GM21786 (cell line): ENCODE measurements around the gene VSIG10L2.
"Not testable (repeated sequence)": the region's sequence is repeated elsewhere in the genome, so short reads cannot be mapped to it uniquely, and the experiment has no call there.

ENCODE experiments used
- ATAC-seq: cut with Tn5 transposase; IDR thresholded peaks from one replicate; pipeline ENCODE4 v1.9.1; 2021; ENCODE audit not compliant: unreplicated experiment

Gene VSIG10L2

DNA sequence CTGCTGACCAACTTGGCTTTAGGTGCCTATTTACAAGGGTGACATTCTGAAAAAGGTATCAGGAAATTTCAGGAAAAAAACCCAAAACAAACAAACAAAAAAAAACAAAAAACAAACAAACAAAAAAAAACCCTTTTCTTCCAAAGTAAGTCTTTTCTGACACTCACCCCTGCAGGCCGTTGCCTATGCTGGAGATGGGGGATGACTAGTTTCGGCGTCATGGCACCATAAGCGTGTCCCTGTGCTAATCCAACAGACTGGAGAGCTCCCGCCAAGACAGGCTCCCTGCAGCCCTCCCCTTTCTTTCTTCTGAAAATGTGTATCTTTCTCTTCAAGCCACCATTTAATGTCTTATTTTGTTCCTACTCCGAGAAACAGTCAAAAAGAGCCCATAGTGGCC lies 13.7 kb downstream of the VSIG10L2 start:
- no peak for ATAC-seq

DNA sequence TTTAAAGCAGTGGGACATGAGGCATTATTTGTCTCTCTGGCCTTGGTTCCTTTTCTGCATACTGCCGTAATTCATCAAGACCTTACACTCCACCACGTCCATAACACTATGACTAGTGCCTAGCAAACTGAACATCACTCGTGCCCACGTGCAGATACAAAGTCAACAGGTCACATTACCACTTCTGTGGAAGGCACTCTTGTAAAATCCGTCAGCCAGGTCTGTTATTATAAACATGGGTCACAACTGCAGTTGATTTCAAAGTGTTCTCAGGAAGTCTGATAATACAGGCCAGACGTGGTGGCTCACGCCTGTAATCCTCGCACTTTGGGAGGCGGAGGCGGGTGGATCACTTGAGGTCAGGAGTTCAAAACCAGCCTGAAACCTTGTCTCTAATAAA lies 14.1 kb downstream of the VSIG10L2 start:
- ATAC-seq: no peak

DNA sequence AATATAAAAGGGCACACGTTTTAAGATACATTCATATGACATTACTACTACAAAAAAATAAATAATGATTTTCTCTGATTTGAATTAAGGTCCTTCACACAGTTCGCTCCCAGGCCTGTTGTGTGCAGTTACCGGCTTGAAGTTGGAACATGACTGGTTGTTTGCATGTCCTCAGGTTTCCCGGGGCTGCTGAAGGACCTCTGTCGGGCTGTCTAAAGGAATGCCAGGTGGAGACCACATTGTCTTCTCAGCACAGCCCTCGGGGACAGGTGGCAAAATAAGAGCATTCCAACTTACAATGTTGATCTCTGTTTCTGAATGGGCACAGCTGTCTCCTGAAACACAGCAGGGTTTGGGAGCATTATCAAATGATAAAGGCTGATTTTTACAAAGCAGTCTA lies 14.9 kb downstream of the VSIG10L2 start:
- no peak for ATAC-seq

DNA sequence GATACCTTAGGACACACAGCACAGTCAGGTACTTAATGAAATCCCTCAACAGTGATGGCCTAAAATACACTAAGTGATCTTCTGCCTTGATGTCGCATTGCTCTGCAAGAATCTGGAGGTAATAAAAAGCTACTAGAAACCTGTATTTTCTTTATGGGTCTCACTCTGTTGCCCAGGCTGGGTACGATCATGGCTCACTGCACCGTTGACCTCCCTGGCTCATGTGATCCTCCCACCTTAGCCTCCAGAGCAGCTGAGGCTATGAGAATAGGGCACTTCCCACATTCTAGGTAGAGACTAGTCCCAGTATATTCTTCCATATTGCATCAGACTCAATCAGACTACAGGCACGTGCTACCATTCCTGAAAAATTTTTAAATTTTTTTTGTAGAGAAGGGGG lies 21.7 kb downstream of the VSIG10L2 start:
- ATAC-seq: no peak

DNA sequence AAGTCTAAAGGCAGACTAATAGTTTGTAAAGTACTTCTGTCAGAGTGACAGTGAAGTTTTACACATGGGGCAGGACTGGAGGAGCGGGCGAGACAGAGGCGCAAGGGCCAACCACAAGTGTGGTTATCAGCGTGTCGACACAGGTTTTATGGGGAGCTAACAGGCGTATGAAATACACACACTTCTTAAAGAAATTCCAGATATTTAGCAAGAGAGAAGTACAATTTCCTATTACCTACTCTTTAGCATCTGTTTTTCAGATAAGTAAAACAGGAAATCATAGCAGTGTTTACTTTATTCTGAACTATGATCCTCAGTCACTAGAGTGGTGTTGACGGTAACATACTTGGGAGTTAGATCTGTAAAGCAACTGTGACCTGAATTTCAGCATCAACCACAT lies 22.5 kb downstream of the VSIG10L2 start:
- ATAC-seq: no peak

DNA sequence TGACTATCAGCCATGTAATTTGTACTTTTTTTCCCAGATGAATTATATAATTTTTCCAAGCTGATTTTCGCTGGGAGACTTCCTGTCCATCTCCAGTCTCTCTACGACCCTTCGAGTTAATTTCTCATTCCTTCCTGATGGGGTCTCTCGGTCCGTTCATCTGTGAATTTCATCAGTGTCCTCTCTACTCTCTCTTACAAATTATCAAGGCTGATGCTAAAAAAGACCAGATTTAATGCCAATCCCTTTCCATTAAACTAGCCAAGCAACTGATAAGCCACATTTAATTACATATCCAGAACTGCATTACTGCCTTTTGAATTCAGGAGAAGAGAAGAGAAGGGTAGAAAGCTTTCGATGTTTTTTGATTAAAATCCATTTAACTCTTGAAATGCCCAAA lies 25.8 kb downstream of the VSIG10L2 start:
- ATAC-seq: no peak

DNA sequence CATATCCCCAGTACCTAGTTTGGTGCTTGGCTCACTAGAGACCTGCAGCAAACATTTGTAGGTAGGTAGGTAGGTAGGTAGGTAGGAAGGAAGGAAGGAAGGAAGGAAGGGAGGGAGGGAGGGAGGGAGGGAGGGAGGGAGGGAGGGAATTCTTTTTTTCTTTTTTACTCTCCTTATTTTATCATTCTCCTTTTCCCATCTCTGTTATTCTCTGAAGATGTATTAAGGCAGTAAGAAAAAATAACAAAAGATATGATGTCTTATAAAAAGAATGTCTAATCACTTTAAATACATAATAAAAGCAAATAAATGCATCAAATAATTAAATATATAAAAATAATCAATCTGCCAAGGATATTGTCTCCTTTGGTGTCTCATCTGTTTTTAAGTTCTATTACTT lies 28.4 kb downstream of the VSIG10L2 start:
- no peak for ATAC-seq

DNA sequence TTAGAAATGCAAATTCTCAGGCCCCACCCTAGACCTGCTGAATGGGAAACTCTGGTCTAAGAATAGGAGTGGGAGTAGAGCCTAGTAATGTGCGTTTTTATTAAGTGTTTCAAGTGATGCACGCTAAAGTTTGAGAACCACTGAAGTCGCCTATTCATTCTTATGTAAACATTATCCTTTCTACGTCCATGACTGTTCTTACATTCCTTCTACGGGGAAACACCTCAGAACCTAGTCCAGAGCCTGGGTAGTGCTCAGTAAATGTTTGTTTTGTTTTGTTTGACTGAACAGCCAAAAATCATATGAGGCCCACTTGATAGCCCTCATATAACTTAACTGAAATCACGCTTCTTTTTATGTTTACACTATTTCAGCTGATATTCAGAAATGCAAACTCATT lies 29.8 kb downstream of the VSIG10L2 start:
- ATAC-seq: no peak

DNA sequence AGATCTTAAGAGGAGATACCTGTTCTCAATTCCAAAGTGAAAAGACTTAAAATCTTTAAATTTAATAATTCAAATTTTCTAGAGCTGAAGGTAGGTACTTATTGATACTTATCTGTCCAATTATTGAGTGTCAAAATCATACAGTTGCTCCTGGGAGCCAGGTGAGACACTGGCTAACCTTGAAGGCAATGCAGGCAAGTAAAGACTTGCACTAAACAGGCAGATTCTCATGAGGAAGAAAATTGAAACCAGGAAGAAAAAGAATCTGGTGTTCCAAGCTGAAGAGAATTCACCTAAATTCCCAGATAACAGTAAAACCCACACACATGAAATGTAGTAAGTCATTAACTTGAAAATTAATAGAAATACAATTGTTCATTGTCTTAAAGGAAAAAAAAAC lies 30.3 kb downstream of the VSIG10L2 start:
- ATAC-seq: no peak

DNA sequence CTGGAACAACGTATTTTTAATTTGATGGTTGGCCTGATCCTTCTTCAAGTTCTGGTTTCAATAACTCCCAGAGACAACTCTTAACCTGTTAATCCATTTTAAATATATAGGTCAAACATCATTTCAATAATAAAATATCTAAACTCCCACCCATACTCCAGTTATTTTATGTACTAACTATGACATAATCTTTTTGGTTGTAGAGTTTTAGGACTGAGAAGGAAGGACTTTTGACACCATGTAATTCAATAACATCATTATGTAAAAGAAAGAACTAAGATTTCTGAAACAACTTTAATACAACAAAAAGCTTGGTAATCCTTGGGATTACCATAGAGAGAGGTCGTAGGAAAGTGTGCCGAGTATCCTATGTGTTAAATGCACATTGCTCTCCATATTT lies 31.5 kb downstream of the VSIG10L2 start:
- no peak for ATAC-seq

DNA sequence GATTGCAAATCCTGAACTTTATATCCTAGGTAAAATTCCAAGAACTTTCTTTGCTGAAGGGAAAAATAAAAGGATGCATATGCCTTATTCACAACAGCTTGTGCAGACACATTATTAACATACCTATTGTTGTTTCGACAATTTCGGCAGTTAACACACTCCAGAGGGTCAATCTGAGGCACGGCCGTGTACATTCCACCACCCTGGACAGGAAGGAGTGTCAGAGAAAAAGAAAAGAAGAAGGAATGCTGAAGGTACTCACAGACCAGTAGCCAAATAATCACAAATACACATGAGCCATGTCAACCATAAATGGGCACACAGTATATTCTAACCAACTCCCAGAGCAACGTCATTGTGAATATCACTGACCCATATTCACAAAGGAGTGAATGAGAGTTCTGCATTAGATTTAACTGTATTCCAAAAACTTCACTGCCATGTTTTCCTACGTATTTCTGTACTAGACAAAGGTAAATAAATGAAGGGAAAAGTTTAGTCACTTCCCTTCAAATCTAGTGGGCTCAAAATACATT lies 32.4 kb downstream of the VSIG10L2 start:
- no peak for ATAC-seq

DNA sequence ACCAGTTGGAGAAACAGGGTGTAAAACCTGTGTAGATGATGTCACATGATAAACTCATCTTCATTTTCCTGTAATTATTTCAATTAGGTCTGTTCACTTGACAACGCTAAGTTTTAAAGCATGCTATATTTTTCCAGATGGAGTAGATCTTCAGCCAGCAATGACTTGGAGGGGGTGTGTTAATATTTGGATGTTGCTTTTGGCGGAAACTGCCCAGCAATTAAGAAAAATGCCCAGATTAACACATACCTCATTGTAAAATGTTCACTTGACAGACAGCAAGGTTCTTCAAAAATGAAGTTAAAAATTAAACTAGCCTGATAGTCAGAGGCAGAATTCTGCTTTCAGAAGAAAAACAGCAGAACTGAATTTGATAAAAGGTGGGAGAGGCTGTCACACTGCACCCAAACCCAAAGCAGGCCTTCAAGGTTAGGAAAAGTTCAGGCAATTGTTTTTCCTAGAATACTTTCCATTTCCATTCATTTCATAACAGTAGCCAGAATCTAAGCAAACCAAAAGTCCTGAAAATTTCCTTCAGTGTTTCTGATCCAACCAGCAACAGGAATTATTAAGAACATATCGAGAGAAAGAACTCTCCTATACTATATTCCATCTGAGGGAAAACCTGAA lies 33.0 kb downstream of the VSIG10L2 start:
- ATAC-seq: no peak

DNA sequence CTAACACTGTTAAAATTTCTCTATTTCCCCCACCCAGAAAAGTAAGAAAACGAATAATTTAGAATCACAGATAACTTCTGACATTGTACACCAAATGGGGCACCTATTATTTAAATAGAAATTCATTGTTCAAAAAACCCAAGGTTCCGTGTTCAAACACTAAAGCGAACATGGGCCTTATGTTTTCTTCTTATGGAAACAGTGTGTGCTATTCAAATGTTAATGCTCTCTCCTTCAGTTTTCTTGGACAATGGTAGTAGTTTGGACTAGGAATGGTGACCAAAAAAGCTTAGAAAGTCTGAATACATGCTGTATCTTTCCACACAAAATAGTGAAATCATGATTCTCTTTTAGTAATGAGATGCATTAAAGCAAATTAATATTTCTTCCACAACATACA lies 33.7 kb downstream of the VSIG10L2 start:
- no peak for ATAC-seq

DNA sequence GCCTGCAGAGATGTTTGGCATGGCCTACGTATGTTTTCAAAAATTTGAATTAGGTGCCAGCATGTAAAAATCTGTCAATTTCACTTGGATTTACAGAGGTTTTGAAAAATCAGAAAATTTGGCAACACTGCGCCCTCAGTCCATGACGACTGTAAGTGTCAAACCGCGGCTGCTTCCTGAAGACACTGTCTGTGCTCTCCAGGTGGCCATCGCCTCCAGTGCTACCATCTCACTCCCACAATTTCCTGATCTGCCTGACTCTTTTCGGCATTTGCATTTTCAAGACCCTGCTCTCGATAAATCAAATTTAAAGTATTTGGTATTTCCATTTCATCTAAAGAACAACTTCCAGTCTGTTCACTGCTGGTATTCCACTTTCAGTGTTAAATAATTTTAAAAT lies 34.6 kb downstream of the VSIG10L2 start:
- no peak for ATAC-seq

DNA sequence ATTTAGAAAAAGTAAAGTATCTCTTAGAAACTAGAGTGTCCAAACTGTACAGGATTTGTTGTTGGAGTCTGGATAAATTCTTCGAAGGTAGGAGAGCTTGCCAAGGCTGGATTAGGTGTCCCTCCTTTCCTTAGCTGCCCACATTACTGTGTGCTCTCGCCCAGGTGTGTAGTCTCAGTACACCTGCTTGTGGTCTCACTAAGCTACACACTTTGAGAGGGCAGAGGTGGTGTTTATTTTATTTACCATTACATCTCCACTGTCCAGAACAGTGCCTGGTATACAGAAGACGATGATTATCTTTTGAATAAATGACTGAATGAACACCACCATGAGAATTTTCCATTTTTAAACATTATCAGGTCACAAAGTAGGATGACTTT lies 36.5 kb downstream of the VSIG10L2 start:
- ATAC-seq: no peak

DNA sequence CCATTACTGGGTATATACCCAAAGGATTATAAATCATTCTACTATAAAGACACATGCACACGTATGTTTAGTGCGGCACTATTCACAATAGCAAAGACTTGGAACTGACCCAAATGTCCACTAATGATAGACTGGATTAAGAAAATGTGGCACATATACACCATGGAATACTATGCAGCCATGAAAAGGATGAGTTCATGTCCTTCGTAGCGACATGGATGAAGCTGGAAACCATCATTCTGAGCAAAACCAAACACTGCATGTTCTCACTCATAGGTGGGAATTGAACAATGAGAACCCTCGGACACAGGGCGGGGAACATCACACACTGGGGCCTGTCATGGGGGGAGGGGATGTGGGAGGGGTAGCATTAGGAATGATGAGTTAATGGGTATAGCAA lies 40.1 kb downstream of the VSIG10L2 start:
- not testable (repeated sequence) for ATAC-seq

DNA sequence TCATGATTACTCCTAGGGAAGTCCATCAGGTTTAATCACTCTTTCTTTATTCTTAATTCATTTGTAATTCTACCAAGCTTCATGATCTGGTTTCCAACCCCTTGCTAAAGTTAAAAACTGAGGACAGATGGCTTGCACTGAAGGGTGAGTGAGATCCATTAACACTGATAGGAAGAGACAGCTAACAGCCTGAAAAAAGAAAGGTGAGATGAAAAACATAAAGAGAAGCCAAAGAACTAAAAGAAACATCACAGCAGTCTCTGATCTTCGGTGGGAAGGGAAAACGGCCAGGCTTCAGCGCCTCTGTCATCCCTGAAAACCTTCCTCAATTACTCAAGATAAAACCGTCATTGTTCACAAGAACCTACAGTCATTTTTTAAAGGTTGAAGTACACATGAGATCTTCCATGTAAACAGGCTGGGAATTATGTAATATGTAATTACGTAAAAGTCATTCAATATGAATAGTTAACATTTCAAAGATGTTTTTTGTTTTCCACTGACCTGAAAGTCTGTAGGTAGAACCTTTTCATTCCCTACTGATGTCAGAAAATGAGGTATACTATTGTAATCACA lies 41.3 kb downstream of the VSIG10L2 start:
- ATAC-seq: no peak

DNA sequence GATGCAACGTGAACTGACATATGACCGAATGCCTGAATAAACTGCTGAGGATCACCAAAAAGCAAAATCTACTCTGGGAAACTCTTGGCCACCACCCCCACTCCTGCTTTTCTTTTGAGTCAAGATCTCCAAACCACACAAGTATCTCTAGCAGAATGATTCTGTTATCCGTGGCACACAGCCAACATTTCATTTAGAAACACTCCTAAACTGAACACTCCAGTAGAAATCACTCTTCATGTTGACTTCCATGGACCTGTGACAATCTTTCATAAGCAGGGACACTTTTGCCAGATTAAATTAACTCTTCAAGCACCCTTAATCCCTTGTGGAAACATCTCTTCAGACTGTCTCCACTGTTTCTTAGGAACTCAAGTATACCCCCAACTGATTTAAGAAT lies 44.4 kb downstream of the VSIG10L2 start:
- ATAC-seq: no peak

DNA sequence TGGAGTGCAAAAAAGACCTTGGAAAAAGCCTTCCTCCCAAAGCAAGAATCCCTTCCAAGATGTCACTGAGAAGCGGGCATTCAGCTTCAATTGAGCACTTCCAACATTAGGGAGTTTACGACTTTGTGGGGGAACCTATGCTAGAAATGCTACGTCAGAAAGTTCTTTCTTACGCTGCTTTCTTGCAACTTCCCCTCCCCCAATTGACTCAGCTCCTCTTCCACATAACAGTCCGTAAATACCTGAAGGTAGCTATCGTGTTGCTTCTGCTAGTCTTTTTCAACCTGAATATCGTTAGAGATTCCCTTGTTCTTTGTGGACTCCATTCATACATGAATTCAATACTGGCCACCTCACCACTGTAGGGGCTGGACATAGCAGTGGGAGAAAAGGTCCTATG lies 47.0 kb downstream of the VSIG10L2 start:
- ATAC-seq: no peak

DNA sequence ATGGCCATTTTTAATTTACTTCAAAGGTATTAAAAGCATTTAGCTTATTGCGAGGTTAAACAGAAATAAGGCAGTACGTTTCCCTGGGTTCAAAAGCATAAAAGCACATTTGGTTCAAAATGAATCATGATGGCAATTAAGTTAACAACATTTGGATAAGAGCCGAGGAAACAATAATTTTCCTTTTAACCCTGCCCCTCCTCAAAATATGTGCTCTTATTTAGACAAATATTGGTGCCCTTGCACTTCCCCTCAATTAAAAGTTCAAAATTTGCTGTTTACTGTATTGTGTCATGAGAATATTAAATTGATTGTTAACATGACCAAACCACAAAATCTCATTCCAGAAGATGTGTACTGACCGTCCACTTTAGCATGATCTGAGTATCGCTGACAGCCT lies 48.7 kb downstream of the VSIG10L2 start:
- ATAC-seq: no peak

DNA sequence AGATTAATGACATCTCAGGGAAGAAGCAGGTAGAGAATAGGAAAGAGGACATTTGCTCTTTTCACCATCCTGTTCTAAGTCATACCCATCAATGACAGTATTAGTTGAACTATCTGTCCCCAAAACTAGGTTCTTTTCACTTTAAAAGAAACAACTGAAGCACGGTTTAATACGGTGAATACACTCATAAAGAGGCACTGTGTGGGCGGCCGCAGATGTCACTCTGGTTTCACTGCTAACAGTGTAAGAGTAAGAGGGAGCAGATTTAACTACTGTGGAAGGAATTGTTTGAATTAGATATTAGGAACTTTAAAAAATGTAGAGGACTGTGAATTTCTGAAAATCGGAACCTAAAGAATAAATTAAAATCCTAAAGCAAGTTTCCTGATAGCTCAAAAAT lies 49.5 kb downstream of the VSIG10L2 start:
- peak; percentile 56 for ATAC-seq

DNA sequence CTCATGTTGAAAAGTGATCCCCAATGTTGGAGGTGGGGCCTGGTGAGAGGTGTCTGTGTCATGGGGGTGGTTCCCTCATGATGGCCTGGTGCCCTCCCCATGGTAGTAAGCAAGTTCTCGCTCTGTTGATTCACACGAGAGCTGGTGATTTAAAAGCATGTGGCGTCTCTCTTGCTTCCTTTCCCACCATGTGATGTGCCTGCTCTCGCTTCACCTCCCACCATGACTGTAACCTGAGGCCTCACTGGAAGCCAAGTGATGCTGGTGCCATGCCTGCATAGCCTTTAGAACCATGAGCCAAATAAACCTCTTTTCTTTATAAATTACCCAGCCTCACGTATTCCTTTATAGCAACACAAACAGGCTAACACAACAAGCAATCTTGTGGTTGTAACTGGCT lies 52.4 kb downstream of the VSIG10L2 start:
- ATAC-seq: no peak

DNA sequence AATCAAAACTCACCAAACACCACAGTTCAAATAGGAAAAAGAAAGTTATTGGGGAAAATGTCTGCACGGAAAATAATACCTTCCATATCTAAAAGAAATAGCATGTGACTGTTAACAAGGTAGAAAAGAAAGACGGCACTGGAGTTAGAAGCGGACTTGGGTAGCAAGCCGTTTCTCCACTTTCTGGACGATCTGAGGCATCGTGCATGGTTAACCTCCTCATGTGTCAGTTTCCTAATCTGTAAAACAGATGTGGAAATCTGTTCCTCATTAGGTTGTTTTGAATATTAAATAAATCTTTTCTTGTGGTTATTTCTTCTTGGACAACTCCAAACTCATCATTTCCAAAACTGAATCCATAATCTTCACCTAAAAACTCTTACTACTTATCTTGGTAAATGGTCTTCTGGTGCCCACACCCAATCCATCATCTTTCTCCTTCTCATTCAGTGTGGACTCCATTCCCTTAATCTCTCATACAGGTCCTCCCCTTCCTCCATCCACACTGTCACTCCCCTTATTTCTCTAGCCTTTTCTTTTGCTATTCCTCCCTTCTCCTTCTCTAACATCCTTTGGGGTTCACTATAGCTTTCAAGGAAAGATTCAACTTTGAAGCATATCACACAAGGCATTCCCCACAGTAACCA lies 53.5 kb downstream of the VSIG10L2 start:
- no peak for ATAC-seq
